ENCODE data around the gene PGBD5.

The PGBD5 gene

GRCh38 chr1:230288641-230289349, 137.3 kb downstream of the PGBD5 start:
- no peak for DNase-seq (ENCODE audit: low read depth)
- TF ChIP-seq CTCF (conservative IDR thresholded peaks at IDR 0.05; ENCODE audit: low read length) = no peak

GRCh38 chr1:230287674-230288315, 138.3 kb downstream of the PGBD5 start:
- no peak for TF ChIP-seq CTCF (conservative IDR thresholded peaks at IDR 0.05; ENCODE audit: low read length)
- H3K4me3 ChIP-seq (ENCODE audit: low read length) = no peak overlapping the region
- DNase-seq (ENCODE audit: low read depth) = no peak

More at GRCh38 chr1:230288641-230289349, 137.3 kb downstream of the PGBD5 start:
- H3K4me3 ChIP-seq (ENCODE audit: low read length) = no peak overlapping the region

- no peak overlapping the region for H3K4me3 ChIP-seq (ENCODE audit: low read length)
- DNase-seq (ENCODE audit: low read depth) = no peak
- TF ChIP-seq CTCF (conservative IDR thresholded peaks at IDR 0.05; ENCODE audit: low read length) = no peak
These were observed 139.3 kb downstream of the PGBD5 start for GRCh38 chr1:230286890-230287269.

GRCh38 chr1:230286166-230286889, 139.8 kb downstream of the PGBD5 start:
- no peak for DNase-seq (ENCODE audit: low read depth)
- no peak overlapping the region for H3K4me3 ChIP-seq (ENCODE audit: low read length)
- no peak for TF ChIP-seq CTCF (conservative IDR thresholded peaks at IDR 0.05; ENCODE audit: low read length)

- no peak overlapping the region for H3K4me3 ChIP-seq (ENCODE audit: low read length)
- no peak for TF ChIP-seq CTCF (conservative IDR thresholded peaks at IDR 0.05; ENCODE audit: low read length)
- DNase-seq (ENCODE audit: low read depth) = no peak
These were observed 140.8 kb downstream of the PGBD5 start for GRCh38 chr1:230285351-230285750.

GRCh38 chr1:230284891-230285290, 141.2 kb downstream of the PGBD5 start:
- no peak overlapping the region for H3K4me3 ChIP-seq (ENCODE audit: low read length)
- TF ChIP-seq CTCF (conservative IDR thresholded peaks at IDR 0.05; ENCODE audit: low read length) = no peak
- DNase-seq (ENCODE audit: low read depth) = no peak

All from AG10803 (cell line).